Measurements from ENCODE around the gene LY6G5C. TPM values are rescaled to one million over a fixed set of nuclear protein-coding genes. Genes with fewer than 3 reads are reported as not detected.

Gene LY6G5C
- total RNA-seq, 2 donors from 2014 or later = 0.93 to 2.0 TPM

GRCh38 chr6:31660381-31661261, 20.2 kb downstream of the LY6G5C start, which contains the start of gene C6orf47:
Gene C6orf47 (minus strand): TSS chr6:31660778. CDS start chr6:31659947, 831 bp downstream.
- no peaks in the 10 kb centered on the region for H3K9me3 ChIP-seq (ENCODE audit: control insufficient read depth, low read length)
- peaks cover 11% of the 10 kb centered on the region for H3K4me1 ChIP-seq (ENCODE audit: control insufficient read depth, insufficient read depth, low read length)
- DNase-seq = peak; percentile 92
- Mint-ChIP-seq H3K27ac (peak within 1 kb of the TSS; percentile 92), H3K4me1 (peaks cover 33% of the 10 kb centered on the region), H3K36me3 (ENCODE audit: low read depth) (peaks cover 40% of the 10 kb centered on the region), H3K27me3 (ENCODE audit: insufficient read depth) (no peaks in the 10 kb centered on the region), H3K9me3 (no peaks in the 10 kb centered on the region), H3K4me3 (peak within 1 kb of the TSS; percentile 83)
- H3K36me3 ChIP-seq (ENCODE audit: control insufficient read depth, insufficient read depth, low read length) = peaks cover 21% of the 10 kb centered on the region
- TF ChIP-seq CTCF (conservative IDR thresholded peaks at IDR 0.05) = no peak
- 1 to 2% methylated on average over 29 to 52 of the region's 52 CpGs for WGBS, 2 experiments (ENCODE audit: insufficient coverage in 1 of 2, insufficient read length in 1 of 2)
- peak within 1 kb of the TSS; percentile 75 for H3K9ac ChIP-seq (ENCODE audit: extremely low read depth, low read length, poor library complexity, severe bottlenecking)
- H3K27ac ChIP-seq (ENCODE audit: low read depth, low read length) = peak within 1 kb of the TSS; percentile 73
- peak within 1 kb of the TSS; percentile 99 for H3K4me3 ChIP-seq (ENCODE audit: low read length)
- H3K27me3 ChIP-seq (ENCODE audit: control insufficient read depth, insufficient read depth, low read length, poor library complexity, severe bottlenecking) = no peaks in the 10 kb centered on the region

GRCh38 chr6:31659649-31660380, 21.1 kb downstream of the LY6G5C start:
- TF ChIP-seq CTCF (conservative IDR thresholded peaks at IDR 0.05) = no peak
- peaks cover 21% of the 10 kb centered on the region for H3K36me3 ChIP-seq (ENCODE audit: control insufficient read depth, insufficient read depth, low read length)
- peaks cover 34% of the 10 kb centered on the region for H3K4me1 Mint-ChIP-seq
- WGBS, 2 experiments (ENCODE audit: insufficient coverage in 1 of 2, insufficient read length in 1 of 2) = 57 to 70% methylated on average over 9 to 13 of the region's 13 CpGs
- peak overlapping the region; percentile 92 for H3K27ac Mint-ChIP-seq
- H3K4me3 ChIP-seq (ENCODE audit: low read length) = peak overlapping the region; percentile 99
- no peaks in the 10 kb centered on the region for H3K9me3 ChIP-seq (ENCODE audit: control insufficient read depth, low read length)
- H3K27ac ChIP-seq (ENCODE audit: low read depth, low read length) = peak overlapping the region; percentile 73
- H3K4me3 Mint-ChIP-seq = peak overlapping the region; percentile 83
- H3K36me3 Mint-ChIP-seq (ENCODE audit: low read depth) = peaks cover 41% of the 10 kb centered on the region
- H3K27me3 ChIP-seq (ENCODE audit: control insufficient read depth, insufficient read depth, low read length, poor library complexity, severe bottlenecking) = no peaks in the 10 kb centered on the region
- peaks cover 11% of the 10 kb centered on the region for H3K4me1 ChIP-seq (ENCODE audit: control insufficient read depth, insufficient read depth, low read length)
- DNase-seq = peak; percentile 70
- no peaks in the 10 kb centered on the region for H3K9me3 Mint-ChIP-seq
- H3K27me3 Mint-ChIP-seq (ENCODE audit: insufficient read depth) = no peaks in the 10 kb centered on the region
- H3K9ac ChIP-seq (ENCODE audit: extremely low read depth, low read length, poor library complexity, severe bottlenecking) = peak overlapping the region; percentile 75

GRCh38 chr6:31658983-31659648, 21.8 kb downstream of the LY6G5C start:
- 93 to 100% methylated on average over 5 to 13 of the region's 13 CpGs for WGBS, 2 experiments (ENCODE audit: insufficient coverage in 1 of 2, insufficient read length in 1 of 2)
- H3K36me3 ChIP-seq (ENCODE audit: control insufficient read depth, insufficient read depth, low read length) = peaks cover 21% of the 10 kb centered on the region
- peaks cover 27% of the 10 kb centered on the region for H3K4me1 Mint-ChIP-seq
- H3K36me3 Mint-ChIP-seq (ENCODE audit: low read depth) = peaks cover 39% of the 10 kb centered on the region
- H3K9me3 ChIP-seq (ENCODE audit: control insufficient read depth, low read length) = no peaks in the 10 kb centered on the region
- no peaks in the 10 kb centered on the region for H3K27me3 ChIP-seq (ENCODE audit: control insufficient read depth, insufficient read depth, low read length, poor library complexity, severe bottlenecking)
- H3K27ac Mint-ChIP-seq = peak overlapping the region; percentile 92
- DNase-seq = no peak
- H3K9me3 Mint-ChIP-seq = no peaks in the 10 kb centered on the region
- no peaks in the 10 kb centered on the region for H3K27me3 Mint-ChIP-seq (ENCODE audit: insufficient read depth)
- H3K4me3 Mint-ChIP-seq = peak overlapping the region; percentile 83
- H3K9ac ChIP-seq (ENCODE audit: extremely low read depth, low read length, poor library complexity, severe bottlenecking) = no peak overlapping the region
- no peak overlapping the region for H3K27ac ChIP-seq (ENCODE audit: low read depth, low read length)
- TF ChIP-seq CTCF (conservative IDR thresholded peaks at IDR 0.05) = no peak
- peak overlapping the region; percentile 99 for H3K4me3 ChIP-seq (ENCODE audit: low read length)
- peaks cover 11% of the 10 kb centered on the region for H3K4me1 ChIP-seq (ENCODE audit: control insufficient read depth, insufficient read depth, low read length)

Data from endodermal cell (in vitro differentiated cells).